HG03039 (cell line): ENCODE data around the gene EDIL3.
"Not testable (repeated sequence)": the region's sequence is repeated elsewhere in the genome, so short reads cannot be mapped to it uniquely, and the experiment has no call there.

Experiments
- ATAC-seq: cut with Tn5 transposase; IDR thresholded peaks from one replicate; pipeline ENCODE4 v1.9.1; 2021; ENCODE audit warnings: mild to moderate bottlenecking, moderate library complexity; ENCODE audit not compliant: unreplicated experiment

EDIL3 gene

DNA sequence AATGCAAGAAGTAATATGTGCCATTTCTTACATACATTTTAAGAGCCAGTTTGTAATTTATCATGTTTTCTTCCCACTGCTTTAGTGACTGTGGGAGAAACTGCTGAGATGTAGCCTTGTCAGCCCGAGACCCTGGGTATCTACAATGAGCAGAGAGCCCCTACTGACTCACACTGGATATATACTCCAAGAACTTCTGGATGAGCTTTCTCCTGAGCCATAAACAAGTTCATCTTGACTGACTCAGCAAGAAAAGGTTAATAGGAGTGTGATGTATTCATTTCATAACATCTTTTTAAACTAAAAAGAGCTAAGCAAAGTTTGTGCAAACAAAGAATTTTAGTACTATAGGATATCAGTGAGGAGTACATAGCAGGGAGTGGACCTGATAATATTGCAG lies 182.5 kb downstream of the EDIL3 start:
- ATAC-seq: no peak

- no peak for ATAC-seq
Measured at GRCh38 chr5:84197538-84197937, 187.1 kb downstream of the EDIL3 start.

- ATAC-seq: no peak
Measured at GRCh38 chr5:84191281-84191680, 193.4 kb downstream of the EDIL3 start.

GRCh38 chr5:84184857-84185256 lies 199.8 kb downstream of the EDIL3 start:
- no peak for ATAC-seq

DNA sequence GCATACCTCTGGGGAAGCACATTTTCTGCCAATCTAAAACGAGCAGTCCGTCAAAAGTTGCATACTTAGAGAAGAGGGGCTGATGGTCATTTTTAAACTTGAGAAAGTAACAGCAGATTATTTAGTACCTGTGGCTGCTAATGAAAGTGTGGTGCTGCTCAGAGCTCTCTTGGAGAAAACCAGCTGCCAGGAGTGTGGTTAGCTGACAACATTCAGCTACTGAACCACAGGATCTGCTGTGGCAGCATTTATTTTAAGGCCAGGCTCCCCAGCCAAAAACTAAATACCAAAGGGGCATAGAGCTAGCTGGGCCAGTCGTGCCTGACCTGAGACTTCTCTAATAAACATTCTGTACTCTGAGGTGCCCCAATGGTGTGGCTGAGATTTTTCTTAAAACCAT lies 203.6 kb downstream of the EDIL3 start:
- ATAC-seq: no peak

- ATAC-seq: no peak
Measured at GRCh38 chr5:84168841-84169240, 215.8 kb downstream of the EDIL3 start.

- no peak for ATAC-seq
Measured at GRCh38 chr5:84163671-84164070, 221.0 kb downstream of the EDIL3 start.

- ATAC-seq: no peak
Measured at GRCh38 chr5:84162695-84163094, 222.0 kb downstream of the EDIL3 start.

DNA sequence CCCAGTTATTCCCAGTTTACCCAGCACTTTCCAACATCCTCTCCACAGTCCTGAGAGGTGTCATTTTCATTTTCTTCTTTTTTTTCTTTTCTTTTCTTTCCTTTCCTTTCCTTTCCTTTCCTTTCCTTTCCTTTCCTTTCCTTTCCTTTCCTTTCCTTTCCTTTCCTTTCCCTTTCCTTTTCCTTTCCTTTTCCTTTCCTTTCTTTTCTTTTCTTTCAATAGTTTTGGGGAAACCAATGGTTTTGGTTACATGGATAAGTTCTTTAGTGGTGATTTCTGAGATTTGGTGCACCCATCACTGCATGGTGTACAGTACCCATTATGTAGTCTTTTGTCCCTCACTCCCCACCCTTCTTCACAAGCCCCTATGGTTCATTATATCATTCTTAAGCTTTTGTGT lies 224.0 kb downstream of the EDIL3 start:
- not testable (repeated sequence) for ATAC-seq

DNA sequence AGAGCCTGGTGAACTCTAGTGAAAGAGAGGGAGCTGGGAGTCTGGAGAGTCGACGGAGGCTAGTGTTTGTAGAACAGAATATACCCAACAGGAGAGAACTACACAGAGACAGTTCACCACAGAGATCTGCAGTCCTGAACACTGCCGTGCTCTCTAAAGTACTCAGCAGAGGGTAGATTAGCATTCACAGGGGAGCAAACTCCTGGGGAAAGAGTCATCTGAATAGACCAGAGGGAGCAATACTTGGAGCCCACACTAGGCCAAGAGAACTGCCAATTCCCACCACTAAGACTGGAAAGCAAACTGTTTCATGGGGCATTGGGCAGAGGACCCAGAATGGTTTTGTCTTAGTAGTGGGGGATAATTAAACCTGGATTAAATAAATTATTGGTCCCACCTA lies 235.6 kb downstream of the EDIL3 start:
- no peak for ATAC-seq

GRCh38 chr5:84148651-84149050 lies 236.0 kb downstream of the EDIL3 start:
- ATAC-seq: no peak

DNA sequence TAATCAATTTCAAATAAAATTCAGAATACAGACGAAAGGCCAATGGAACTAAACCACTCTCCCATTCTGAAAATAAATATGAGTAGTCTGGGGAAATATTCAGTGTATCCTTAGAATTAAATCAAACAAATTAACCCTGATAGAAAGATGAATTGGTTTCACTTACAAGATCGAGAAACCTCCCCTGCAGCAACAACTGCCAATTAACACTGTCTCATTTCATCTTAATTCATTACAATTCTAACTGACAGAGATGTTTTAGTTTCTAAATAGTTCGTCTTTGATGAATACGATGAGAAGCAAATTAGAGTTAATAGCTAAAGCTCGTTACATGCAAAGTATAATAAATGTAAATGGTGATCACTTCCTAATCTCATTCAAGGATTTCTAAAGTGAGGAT lies 247.1 kb downstream of the EDIL3 start:
- no peak for ATAC-seq

DNA sequence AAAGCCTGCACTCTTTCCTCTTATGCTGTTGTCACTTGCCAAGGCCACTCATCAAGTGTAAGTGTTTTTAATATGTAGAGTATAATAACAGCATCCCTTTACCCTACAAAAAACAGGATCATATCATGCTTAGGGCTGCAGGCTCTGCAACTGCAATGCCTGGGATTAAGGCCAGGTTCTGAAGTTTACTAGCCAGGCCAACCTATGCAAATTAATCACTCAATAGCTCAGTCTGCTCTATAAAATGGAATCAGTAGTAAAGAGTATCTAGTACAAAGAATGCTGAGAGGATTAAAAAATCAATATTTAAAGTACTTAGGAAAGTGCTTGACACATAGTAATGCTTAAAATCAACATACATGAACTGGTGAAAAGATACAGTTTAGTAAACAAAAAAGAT lies 253.3 kb downstream of the EDIL3 start:
- ATAC-seq: no peak

GRCh38 chr5:84130006-84130580 lies 254.6 kb downstream of the EDIL3 start:
- no peak for ATAC-seq

DNA sequence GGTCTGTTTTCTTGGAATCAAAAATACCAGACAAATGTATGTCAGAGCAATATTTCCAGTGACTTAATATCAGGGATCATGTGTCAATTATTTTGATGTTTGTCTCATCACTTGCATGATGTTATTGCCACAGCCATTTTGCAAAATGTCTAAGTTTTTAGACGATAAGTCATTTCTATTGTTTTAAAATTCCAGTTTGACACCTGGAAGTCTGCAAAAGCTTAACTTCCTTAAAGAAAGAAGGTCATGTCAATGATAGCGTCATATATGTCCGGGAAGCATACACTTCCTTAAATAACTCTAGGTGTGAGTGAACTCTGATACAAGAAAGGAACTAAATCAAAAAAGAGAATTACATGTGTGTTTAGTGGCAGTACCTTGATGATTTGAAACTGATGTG lies 259.5 kb downstream of the EDIL3 start:
- no peak for ATAC-seq

DNA sequence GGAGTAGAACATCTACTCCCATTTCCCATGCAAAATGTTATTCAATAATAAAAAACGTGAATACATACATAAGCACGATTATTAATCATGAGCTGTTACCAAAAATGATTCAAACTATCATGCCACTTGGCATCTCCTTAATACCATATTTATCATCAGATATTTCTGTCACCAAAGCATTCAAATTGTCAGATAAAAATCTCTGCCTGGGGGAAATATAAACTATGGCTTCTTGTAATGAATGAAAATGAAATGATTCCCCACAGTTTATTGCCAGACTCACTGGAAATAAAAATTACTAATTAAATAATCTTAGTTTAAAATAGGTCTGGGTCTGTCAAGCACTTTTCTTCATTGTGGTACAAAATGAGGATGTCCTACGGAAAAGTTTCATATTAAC lies 265.4 kb downstream of the EDIL3 start:
- no peak for ATAC-seq

DNA sequence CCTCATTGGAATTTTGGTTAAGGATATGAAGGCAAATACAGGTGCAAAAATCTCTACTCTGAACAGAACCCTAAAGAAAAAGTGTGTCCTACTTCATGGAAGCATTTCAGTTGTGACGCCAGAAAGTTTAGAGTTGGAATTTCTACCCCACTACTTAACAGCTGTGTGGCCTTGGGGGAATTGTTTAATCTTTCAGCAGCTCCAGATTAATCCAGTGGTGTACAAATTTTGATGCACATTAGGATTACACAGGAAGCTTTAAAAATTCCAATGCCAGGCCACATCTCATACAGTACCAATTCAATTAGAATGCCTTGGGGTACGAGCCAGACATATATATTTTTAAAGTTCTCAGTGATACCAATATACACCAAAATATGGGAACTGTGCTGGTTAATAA lies 266.1 kb downstream of the EDIL3 start:
- ATAC-seq: no peak

GRCh38 chr5:84115727-84116126 lies 269.0 kb downstream of the EDIL3 start:
- ATAC-seq: no peak

DNA sequence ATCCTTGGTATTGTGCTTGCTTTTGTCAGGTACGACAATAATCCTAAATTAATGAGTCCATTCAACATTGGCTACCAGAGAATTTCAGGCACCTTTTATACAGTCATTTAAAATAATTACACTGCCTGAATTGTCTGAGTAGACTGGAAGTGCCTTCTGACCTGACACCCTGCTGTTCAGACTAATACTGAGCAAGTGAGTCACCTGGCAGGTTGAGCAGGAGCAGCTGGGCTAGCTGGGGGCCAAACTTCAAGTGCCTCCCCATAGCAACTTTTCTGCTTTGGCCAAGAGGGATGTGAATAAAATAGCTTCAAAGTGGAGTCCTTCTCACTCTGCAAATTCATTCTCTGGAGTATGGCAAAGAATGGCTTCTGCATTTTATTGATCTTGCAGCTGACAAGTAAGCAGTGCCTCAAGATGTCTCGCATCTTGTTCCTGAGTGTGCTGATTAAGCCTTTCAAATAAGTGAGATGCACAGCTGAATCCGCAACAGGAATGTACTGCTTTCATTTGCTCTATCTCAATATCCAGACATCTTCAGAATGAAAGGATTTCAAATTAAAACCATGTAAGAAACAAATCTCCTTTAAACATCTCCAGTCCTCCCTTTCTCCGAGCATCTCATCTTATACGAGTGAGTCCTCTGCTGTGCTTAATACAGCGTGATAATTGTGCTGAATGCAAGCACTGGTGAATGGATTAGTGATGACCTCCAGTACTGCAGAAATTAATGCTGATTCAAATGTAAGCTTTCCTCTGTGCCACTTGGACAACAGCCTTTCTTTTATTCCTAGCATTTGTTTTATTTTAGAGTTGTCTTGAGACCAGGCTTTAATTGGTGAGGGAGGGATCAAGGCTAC lies 271.2 kb downstream of the EDIL3 start:
- no peak for ATAC-seq

- no peak for ATAC-seq
Measured at GRCh38 chr5:84092738-84093137, 291.9 kb downstream of the EDIL3 start.

DNA sequence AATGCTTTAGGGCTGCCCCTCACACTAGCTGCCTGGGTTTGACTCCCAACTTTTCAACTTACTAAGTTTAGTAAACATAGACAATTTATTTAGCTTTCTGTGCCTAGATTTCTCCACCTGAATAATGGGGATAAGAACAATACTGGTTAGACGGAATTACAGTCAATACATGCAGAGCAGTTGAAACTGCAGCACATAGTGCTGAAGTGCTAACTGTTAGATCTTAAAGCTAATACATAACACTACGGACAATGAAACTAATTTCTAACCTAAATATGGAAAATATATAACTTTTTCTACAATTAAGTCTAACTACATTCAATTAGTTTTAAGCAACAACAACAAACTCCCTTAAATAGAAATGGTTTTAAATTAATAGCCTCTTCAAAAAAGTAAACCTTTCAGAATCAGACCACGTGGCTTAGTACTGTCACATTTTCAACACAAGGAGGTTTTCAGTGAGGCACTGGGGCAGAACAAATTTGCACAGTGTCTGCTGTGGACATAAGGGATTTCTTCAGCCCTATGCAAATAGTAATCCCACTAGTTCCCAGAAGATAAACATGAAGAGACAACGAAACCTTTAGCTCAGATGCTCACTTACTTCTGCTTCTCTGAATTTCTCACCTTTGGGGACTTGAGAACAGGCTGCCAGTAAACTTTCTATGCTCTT lies 293.4 kb downstream of the EDIL3 start:
- no peak for ATAC-seq

- no peak for ATAC-seq
Measured at GRCh38 chr5:84088996-84089395, 295.7 kb downstream of the EDIL3 start.
